Activated CD8-positive, alpha-beta memory T cell treated with anti-CD3 and anti-CD28 coated beads, Interleukin-2, amount 10 ng/mL, durations not matched to agents 7 days and 5 days (primary cell): Measurements from ENCODE around the gene MSRB1. TPM values are rescaled to one million over a fixed set of nuclear protein-coding genes. Genes with fewer than 3 reads are reported as not detected.
A peak's percentile ranks its signal among the peaks of the same experiment; 100 is the strongest.
"Not testable (repeated sequence)": the region's sequence is repeated elsewhere in the genome, so short reads cannot be mapped to it uniquely, and the experiment has no call there.

Experiments
- ATAC-seq: fragments of 150-1000 bp; cut with Tn5 transposase; one replicate; pipeline ENCODE4 v1.10.0; 2021; ENCODE audit warnings: moderate library complexity
- CTCF ChIA-PET: fragments of 350-600 bp; sonication (Branson Sonifier 250); formaldehyde crosslinking; loops from one replicate; lab custom pipeline; 2021; ENCODE audit warnings: antibody characterized with exemption; lab: Charles Lee
- DNase-seq: peaks from one replicate; pipeline ENCODE4 v3.0.0-alpha.2; 2020
- H3K27ac Mint-ChIP-seq: one replicate; pipeline ENCODE4 v1.8.0; 2021; ENCODE audit warnings: mild to moderate bottlenecking, mixed read lengths
- H3K27me3 Mint-ChIP-seq: one replicate; pipeline ENCODE4 v1.8.0; 2021; ENCODE audit warnings: mixed read lengths
- H3K36me3 Mint-ChIP-seq: one replicate; pipeline ENCODE4 v1.8.0; 2021; ENCODE audit warnings: mild to moderate bottlenecking, mixed read lengths
- H3K4me1 Mint-ChIP-seq: one replicate; pipeline ENCODE4 v1.8.0; 2021; ENCODE audit warnings: mixed read lengths
- H3K4me3 Mint-ChIP-seq: one replicate; pipeline ENCODE4 v1.8.0; 2021; ENCODE audit warnings: mild to moderate bottlenecking, moderate library complexity, mixed read lengths
- H3K9me3 Mint-ChIP-seq: one replicate; pipeline ENCODE4 v1.8.0; 2022; ENCODE audit warnings: low read depth, mixed read lengths
- total RNA-seq, 2 experiments: library from RNA; stranded (reverse); gene quantifications; one replicate each; pipeline ENCODE4 v1.2.3, GENCODE V29; 2021

Gene MSRB1
- total RNA-seq, 2 experiments from 2014 or later = 14.5 to 19.8 TPM

DNA sequence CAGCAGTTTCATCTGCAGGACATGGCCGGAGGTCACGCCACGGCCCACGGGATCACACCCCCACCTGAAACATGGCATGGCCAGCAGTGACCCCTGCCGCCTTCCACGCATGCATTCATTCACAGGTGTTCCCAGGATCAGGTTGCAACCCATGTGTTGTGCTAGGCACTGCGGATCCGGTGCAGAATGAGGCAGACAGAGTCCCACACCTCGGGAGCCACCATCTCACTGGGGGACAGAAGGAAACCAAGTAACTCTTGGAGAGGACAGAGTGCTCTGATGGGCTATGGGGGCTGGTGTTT, 4.3 kb upstream of the MSRB1 start:
- CTCF ChIA-PET = no interaction called here
- Mint-ChIP-seq H3K27ac (no peak overlapping the region), H3K9me3 (no peaks in the 10 kb centered on the region), H3K36me3 (no peaks in the 10 kb centered on the region), H3K27me3 (no peaks in the 10 kb centered on the region), H3K4me1 (peaks cover 17% of the 10 kb centered on the region), H3K4me3 (no peak overlapping the region)
- ATAC-seq (no peak), DNase-seq (no peak)

DNA sequence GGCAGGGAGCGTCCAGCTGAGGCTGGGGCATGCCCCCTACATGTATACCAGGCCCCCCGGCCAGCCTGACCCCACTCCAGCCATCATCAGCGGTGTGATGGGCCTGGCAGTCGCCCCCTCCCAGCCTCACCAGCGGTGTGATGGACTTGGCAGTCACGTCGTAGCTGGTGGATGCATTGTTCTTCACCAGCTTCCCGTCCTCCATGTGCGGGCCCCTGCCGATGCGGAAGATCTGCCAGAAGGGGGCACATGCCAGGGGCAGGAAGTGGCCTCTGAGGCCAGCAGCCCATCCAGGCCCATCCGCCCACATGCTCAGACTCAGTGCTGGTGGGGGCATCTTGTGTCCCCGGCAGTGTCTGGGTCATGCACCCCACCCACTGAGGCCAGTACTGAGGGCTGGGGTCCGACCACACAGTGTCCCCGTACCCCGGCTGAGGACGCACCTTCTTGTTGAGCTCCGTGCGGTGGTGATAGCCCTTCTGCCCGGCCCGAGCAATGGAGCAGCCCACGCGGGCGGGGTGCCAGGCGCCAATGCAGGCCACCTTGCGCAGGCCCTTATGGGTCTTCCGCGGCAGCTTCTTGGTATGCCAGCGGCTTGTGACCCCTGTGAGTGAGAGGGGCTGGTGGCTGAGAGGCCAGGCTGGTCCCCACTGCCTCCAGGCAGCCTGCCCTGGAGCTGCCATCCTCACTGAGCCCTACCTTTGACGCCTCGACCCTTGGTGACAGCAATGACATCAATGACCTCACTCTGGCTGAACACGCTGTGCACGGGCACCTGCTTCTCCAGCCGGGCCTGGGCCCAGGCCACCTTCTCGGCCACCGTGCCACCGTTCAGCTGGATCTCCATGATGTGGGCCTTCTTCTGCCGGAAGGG, 3.7 kb upstream of the MSRB1 start:
- no peaks in the 10 kb centered on the region for H3K27me3 Mint-ChIP-seq
- no peak for DNase-seq
- H3K36me3 Mint-ChIP-seq = no peaks in the 10 kb centered on the region
- H3K27ac Mint-ChIP-seq = no peak overlapping the region
- CTCF ChIA-PET = no interaction called here
- ATAC-seq = no peak
- H3K4me1 Mint-ChIP-seq = peaks cover 23% of the 10 kb centered on the region
- no peaks in the 10 kb centered on the region for H3K9me3 Mint-ChIP-seq
- H3K4me3 Mint-ChIP-seq = no peak overlapping the region

DNA sequence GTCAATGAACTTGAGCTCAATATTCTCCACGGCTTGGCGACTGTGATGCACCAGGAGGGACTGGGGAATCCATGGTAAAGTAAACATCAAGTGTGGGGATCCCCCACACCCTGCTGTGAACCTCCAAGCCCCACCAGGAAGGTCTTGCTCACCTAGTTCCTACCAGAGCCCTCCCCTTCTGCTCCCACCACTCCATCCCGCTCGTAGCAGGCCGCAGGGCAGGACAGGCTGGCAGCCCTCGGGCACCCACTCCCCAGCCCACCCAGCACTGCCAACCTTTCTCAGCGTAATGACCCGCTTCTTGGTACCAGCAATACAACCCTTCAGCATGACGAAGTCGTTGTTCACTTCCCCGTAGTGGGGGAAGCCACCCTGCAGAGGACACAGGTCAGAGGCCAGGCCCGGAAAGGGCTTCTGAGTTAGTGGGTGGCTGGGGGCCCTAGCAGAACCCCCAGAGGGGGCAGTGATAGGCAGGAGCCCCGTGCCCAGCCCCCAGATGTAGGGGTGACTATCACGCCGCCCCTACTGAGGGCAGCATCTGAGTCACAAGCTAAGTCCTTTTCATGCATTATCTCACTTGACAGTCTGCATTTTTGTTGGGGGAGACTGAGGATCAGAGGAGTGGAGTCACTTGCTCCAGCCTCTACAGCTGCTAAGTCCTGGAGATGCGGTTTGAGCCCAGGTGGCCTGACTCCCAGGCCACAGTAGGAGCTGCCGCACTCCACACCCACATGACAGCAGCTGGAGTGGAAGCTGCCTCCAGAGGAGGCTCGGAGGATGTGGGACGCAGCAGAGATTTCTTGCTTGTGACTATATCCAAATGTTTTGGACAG, 2.8 kb upstream of the MSRB1 start:
- H3K4me1 Mint-ChIP-seq = peaks cover 26% of the 10 kb centered on the region

DNA sequence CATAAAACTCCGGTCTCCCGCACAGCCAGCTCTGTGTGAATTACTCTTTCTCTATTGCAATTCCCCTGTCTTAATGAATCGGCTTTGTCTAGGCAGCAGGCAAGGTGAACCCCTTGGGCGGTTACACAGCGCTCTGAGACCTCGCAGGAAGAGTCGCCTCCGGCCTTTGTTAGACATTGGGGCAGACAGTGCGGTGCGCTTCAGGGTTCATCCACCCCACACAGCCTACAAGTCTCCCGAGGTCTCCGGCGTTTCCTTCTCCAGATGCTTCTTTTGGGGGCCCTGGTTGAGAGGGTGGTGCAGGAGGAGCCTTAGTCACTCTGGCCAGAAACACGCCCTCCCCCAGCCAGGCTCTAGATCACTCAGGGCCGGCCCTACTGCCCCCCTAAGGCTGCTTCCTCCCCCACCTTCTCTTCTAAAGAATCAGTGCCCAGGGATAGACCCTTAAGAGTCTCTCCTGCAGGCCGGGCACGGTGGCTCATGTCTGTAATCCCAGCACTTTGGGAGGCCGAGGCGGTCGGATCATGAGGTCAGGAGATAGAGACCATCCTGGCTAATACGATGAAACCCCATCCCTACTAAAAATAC, 1.7 kb upstream of the MSRB1 start:
- H3K27me3 Mint-ChIP-seq = no peaks in the 10 kb centered on the region
- ATAC-seq = no peak
- H3K9me3 Mint-ChIP-seq = no peaks in the 10 kb centered on the region
- H3K4me1 Mint-ChIP-seq = peaks cover 26% of the 10 kb centered on the region
- H3K36me3 Mint-ChIP-seq = no peaks in the 10 kb centered on the region
- CTCF ChIA-PET = interaction anchor here (1.2 to 1.7 kb wide), 3 partner anchors 15 to 967 kb away, joined by 3 to 5 read pairs (median 4); partner anchors contain the start of genes FLYWCH1 and NDUFB10
- H3K4me3 Mint-ChIP-seq = peak overlapping the region; percentile 82
- no peak for DNase-seq
- H3K27ac Mint-ChIP-seq = peak overlapping the region; percentile 78

More for the DNA sequence above, 2.8 kb upstream of the MSRB1 start:
- Mint-ChIP-seq H3K4me3 (no peak overlapping the region), H3K9me3 (no peaks in the 10 kb centered on the region), H3K36me3 (no peaks in the 10 kb centered on the region), H3K27ac (no peak overlapping the region), H3K27me3 (no peaks in the 10 kb centered on the region)
- CTCF ChIA-PET = interaction anchor here (0.8 to 1.2 kb wide), 2 partner anchors 17 to 20 kb away, joined by 3 read pairs; no protein-coding TSS in a partner anchor
- DNase-seq (no peak), ATAC-seq (no peak)

DNA sequence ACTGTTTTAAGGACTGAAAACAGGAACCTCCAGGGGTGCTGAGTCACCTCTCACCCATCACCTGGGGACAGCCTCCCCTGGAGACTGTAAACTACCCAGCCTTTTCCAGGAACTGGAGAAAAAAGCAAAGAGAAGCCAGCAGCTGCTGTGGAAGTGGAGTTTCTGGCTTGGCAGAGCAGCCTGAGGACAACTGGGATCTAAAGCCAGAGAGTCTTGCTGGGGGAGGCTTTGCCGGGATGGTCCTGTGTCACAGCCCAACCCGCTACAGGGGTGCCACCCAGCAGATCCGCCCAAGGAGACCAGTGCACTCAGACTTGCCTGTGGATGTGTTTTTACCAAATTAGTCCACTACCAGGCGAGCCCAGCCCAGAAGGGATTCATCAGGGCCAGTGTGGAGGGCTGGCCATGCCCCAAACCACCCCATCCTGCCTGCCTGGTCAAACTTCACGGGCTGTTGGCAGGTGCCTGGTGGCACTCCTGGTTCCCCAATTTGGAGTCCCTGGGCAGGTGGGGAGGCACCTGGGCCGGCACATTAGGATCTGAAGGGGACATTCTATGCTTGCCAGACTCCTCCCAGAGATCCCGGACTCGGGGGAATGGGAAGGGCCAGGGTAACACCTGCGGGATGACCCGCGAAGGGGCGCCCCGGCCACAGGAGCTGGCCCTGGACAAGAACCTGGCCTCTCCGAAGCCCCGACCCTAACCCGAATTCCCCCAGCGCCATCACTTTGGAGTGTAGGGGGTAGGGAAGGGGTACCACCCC, 771 bp downstream of the MSRB1 start:
- CTCF ChIA-PET = interaction anchor here (0.8 to 2.8 kb wide), 6 partner anchors 10 to 198 kb away, joined by 3 to 17 read pairs (median 4); partner anchors contain the start of genes NUBP2, SPSB3 and TBL3
- Mint-ChIP-seq H3K4me3 (peak overlapping the region; percentile 82), H3K36me3 (peaks cover 8% of the 10 kb centered on the region), H3K27ac (peak overlapping the region; percentile 78), H3K27me3 (no peaks in the 10 kb centered on the region), H3K4me1 (peaks cover 26% of the 10 kb centered on the region), H3K9me3 (no peaks in the 10 kb centered on the region)
- ATAC-seq (no peak), DNase-seq (no peak)

DNA sequence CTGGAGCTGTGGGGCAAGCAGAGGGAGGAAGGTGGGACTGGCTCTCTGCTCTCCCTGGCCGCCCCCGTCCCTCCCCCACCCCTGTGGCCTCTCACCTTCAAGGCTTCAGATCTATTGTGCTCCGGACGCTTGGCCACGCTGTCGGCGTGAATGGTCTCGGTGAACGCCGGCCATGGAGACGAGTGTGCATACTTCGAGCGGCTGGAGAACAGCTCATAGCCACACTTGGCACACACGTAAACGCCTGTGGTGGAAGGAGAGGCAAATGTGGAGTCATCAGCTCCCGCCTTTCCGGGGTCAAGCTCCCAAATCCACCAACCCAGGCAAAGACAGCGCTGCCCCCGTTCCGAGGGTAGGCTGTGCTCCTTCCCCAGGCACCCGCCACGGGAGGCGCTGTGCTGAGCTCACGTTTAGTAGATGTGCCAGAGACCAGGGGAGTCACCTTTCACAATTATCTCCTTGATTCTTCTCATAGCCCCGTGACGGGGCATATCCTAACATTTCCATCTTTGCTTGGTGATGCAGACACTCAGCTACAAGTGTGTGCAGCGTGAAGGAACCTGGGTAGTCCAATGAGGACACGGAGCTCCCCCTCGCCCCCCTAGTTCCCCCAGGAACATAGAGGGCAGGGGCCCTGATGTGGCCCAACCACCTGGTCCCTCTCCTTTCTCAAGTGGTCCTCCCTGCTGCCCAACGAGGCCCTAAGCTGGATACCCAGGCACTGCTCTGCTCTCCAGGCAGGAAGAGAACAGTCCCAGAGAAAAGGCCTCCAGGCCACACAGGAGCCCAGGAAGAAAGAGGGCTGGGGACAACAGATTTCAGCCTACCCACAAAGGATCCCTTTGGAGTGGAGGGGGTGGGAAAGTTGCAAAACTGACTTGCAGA, 1.6 kb downstream of the MSRB1 start:
- Mint-ChIP-seq H3K27me3 (no peaks in the 10 kb centered on the region), H3K27ac (no peak overlapping the region), H3K4me1 (peaks cover 26% of the 10 kb centered on the region), H3K4me3 (peak overlapping the region; percentile 82), H3K36me3 (peaks cover 8% of the 10 kb centered on the region), H3K9me3 (no peaks in the 10 kb centered on the region)
- ATAC-seq (no peak), DNase-seq (no peak)
- CTCF ChIA-PET = interaction anchor here (0.6 to 2.8 kb wide), 7 partner anchors 10 to 230 kb away, joined by 3 to 17 read pairs (median 3); partner anchors contain the start of genes NUBP2, SPSB3 and TBL3

DNA sequence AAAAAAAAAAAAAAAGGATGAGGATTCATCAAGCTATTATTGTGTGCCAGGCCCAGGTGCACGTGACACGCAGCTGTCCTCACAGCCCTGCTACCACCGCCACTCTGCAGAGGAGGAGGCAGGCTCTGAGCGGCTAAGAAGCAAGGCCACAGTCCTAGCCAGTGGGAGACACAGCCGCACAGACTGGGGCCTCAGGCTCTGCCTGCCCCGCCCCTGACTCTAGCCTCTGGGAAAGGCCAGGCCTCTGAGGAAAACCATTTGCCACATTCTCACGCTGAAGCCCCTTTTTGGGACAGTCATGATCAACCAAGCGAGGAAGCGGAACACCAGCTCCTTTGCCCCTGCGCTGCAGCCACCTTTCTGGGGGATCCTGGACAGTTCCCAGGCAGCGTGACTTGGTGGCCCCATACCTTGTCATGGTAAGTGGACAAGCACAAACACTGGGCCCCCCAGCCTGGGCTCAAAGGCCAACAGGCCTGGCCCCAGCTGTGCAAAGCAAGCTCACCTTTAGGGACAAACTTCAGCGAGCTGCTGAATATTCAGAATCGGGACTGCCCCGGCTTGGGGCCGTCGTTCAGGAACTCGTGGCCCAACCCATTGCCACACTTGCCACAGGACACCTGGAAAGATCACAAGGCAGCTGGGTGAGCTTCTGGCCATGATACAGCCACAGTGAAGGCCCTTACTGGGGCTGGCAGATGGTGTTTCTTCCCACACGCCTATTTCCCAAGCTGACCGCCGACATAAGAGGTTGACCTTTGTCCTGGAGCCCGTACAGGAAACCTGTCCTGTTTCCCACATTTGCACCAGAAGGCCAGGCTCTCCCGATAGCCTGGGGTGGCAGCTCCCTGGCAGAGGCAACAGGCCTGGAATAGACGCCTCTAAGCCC, 2.5 kb downstream of the MSRB1 start:
- no peak overlapping the region for H3K27ac Mint-ChIP-seq
- H3K9me3 Mint-ChIP-seq = no peaks in the 10 kb centered on the region
- ATAC-seq (no peak), DNase-seq (no peak)
- CTCF ChIA-PET = interaction anchor here (0.6 to 2.8 kb wide), 7 partner anchors 11 to 229 kb away, joined by 3 to 17 read pairs (median 5); partner anchors contain the start of genes NUBP2, SPSB3 and TBL3
- H3K36me3 Mint-ChIP-seq = peaks cover 8% of the 10 kb centered on the region
- H3K4me3 Mint-ChIP-seq = no peak overlapping the region
- H3K27me3 Mint-ChIP-seq = no peaks in the 10 kb centered on the region
- peaks cover 26% of the 10 kb centered on the region for H3K4me1 Mint-ChIP-seq

DNA sequence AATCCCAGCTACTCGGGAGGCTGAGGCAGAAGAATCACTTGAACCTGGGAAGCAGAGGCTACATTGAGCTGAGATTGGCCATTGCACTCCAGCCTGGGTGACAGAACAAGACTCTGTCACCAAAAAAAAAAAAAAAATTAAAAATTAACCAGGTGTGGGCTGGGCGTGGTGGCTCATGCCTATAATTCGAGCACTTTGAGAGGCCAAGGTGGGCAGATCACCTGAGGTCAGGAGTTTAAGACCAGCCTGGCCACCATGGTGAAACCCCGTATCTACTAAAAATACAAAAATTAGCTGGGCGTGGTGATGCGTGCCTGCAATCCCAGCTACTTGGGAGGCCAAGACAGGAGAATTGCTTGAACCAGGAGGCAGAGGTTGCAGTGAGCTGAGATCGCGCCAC, 3.2 kb downstream of the MSRB1 start:
- H3K27ac Mint-ChIP-seq, DNase-seq, H3K4me3 Mint-ChIP-seq, H3K36me3 Mint-ChIP-seq, H3K9me3 Mint-ChIP-seq, ATAC-seq, H3K27me3 Mint-ChIP-seq: not testable (repeated sequence)
- CTCF ChIA-PET = interaction anchor here (1.2 to 2.8 kb wide), 2 partner anchors 11 to 201 kb away, joined by 5 to 17 read pairs; no protein-coding TSS in a partner anchor
- peaks cover 26% of the 10 kb centered on the region for H3K4me1 Mint-ChIP-seq

DNA sequence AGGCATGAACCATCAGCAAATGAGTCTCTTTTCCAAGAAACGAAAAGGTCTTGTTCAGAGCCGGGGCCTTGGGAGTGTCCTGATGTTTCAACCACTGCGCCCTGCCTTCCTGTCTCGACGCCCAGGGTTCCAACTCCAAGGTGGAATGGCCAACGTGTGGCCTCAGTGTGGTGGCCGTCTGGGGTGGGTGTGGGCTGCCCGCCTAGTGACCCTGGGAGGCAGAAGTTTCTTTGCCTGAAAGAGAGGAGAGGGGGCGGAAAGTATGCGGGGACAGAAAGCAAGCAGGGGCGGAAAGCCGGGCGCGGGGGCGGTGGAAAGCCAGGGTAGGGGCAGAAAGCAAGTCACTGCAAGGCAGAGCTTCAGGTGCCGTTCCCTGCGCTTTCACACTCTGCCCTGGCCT, 4.1 kb downstream of the MSRB1 start:
- Mint-ChIP-seq H3K4me1 (peaks cover 17% of the 10 kb centered on the region), H3K9me3 (no peaks in the 10 kb centered on the region), H3K27me3 (no peaks in the 10 kb centered on the region), H3K27ac (no peak overlapping the region), H3K4me3 (no peak overlapping the region), H3K36me3 (peaks cover 8% of the 10 kb centered on the region)
- CTCF ChIA-PET = interaction anchor here (0.6 kb wide), 2 partner anchors 65 to 184 kb away, joined by 3 read pairs; no protein-coding TSS in a partner anchor
- ATAC-seq = no peak
- no peak for DNase-seq

DNA sequence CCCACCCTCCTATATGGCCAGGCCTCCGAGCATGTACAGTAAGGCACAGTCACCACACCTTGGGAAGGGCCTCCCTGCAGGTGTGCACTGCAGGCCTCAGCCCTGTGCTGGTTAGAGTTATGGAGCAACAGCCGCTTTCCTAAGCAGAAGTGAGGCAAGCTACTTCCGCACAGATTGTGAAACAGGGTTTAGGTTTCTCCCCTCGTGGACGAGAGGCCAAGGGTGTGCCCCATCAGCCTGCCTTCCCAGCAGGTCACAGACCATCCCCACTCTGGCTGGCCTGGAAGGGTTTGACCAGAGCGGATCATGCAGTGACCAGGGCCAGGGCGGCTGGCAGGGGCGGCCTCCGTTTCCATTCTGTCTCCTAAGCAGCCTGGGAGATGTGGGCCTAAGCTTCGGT, 4.7 kb downstream of the MSRB1 start:
- H3K9me3 Mint-ChIP-seq = no peaks in the 10 kb centered on the region
- DNase-seq (no peak), ATAC-seq (no peak)
- H3K4me3 Mint-ChIP-seq = no peak overlapping the region
- H3K27ac Mint-ChIP-seq = no peak overlapping the region
- CTCF ChIA-PET = interaction anchor here (0.6 kb wide), 2 partner anchors 64 to 183 kb away, joined by 3 read pairs; no protein-coding TSS in a partner anchor
- H3K4me1 Mint-ChIP-seq = peaks cover 13% of the 10 kb centered on the region
- no peaks in the 10 kb centered on the region for H3K27me3 Mint-ChIP-seq
- H3K36me3 Mint-ChIP-seq = peaks cover 8% of the 10 kb centered on the region

DNA sequence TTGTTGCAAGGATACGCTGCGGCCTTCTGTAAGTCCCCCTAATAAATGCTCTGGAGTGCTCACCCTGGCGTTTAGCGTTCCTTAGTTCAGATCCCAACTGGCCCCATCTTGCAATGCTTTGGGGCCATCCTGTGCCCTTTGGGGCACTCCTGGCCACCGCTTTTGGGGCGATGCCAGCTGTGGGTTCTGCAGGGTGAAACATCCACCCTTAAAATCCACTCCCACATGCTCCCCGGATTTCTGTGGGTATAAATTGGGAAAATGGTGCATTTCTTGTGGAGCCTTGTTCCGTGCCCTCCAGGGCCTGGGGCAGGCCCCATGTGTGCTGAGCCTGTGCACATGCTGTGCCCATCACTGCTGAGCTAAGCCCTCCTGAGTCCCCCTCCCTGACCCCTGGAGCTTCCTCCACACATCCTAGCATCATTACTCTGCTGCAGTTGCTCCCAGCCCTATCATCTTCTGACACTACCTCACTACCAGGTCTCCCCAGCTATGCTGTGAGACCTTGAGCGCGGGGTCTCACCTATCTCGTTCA, 6.0 kb downstream of the MSRB1 start:
- Mint-ChIP-seq H3K9me3 (no peaks in the 10 kb centered on the region), H3K4me3 (no peak overlapping the region), H3K4me1 (peaks cover 5% of the 10 kb centered on the region), H3K36me3 (peaks cover 8% of the 10 kb centered on the region), H3K27ac (no peak overlapping the region), H3K27me3 (no peaks in the 10 kb centered on the region)
- no peak for DNase-seq
- no peak for ATAC-seq
- CTCF ChIA-PET = interaction anchor here (0.9 to 2.1 kb wide), 2 partner anchors 13 to 66 kb away, joined by 4 to 5 read pairs; no protein-coding TSS in a partner anchor
